GM19025 (cell line): ENCODE measurements around the gene GLB1L3.

Source experiments
- ATAC-seq: cut with Tn5 transposase; IDR thresholded peaks from one replicate; pipeline ENCODE4 v1.9.1; 2021; ENCODE audit warnings: mild to moderate bottlenecking, low read depth, moderate library complexity; ENCODE audit not compliant: unreplicated experiment

GLB1L3 gene

GRCh38 chr11:134358856-134359490 is 82.8 kb downstream of the GLB1L3 start:
- ATAC-seq = no peak

GRCh38 chr11:134359646-134360045 is 83.5 kb downstream of the GLB1L3 start:
- ATAC-seq = no peak

- ATAC-seq = no peak
Measured at GRCh38 chr11:134360050-134360835, 84.1 kb downstream of the GLB1L3 start.

- ATAC-seq = no peak
Measured at GRCh38 chr11:134361661-134362060, 85.5 kb downstream of the GLB1L3 start.

- no peak for ATAC-seq
Measured at GRCh38 chr11:134362192-134362901, 86.2 kb downstream of the GLB1L3 start.

GRCh38 chr11:134363161-134363560 is 87.0 kb downstream of the GLB1L3 start:
- no peak for ATAC-seq

- no peak for ATAC-seq
Measured at GRCh38 chr11:134363592-134363991, 87.4 kb downstream of the GLB1L3 start.

- no peak for ATAC-seq
Measured at GRCh38 chr11:134364261-134364660, 88.1 kb downstream of the GLB1L3 start.

- ATAC-seq = no peak
Measured at GRCh38 chr11:134365011-134365925, 89.1 kb downstream of the GLB1L3 start.

GRCh38 chr11:134366254-134366653 is 90.1 kb downstream of the GLB1L3 start:
- no peak for ATAC-seq

- no peak for ATAC-seq
Measured at GRCh38 chr11:134367781-134368180, 91.6 kb downstream of the GLB1L3 start.
